NB4 (cell line): ENCODE results near the gene CYREN.

Source experiments
- DNase-seq: peaks from one replicate; pipeline ENCODE4 v3.0.0; 2010; ENCODE audit warnings: low read depth
- H3K4me3 ChIP-seq: one replicate; pipeline ENCODE4 v1.5.1; 2011; ENCODE audit warnings: mild to moderate bottlenecking, low read depth, low read length, moderate library complexity
- MYC ChIP-seq: IDR thresholded peaks from 2 replicates; pipeline ENCODE4 v1.6.1; 2011; ENCODE audit warnings: low read depth, low read length
- POLR2A ChIP-seq: IDR thresholded peaks from 2 replicates; pipeline ENCODE4 v1.6.1; 2011; ENCODE audit warnings: mild to moderate bottlenecking; ENCODE audit not compliant: insufficient read length; ENCODE audit errors: extremely low read depth
- TF ChIP-seq, protein P1 (sequence below): IDR thresholded peaks from 2 replicates; pipeline ENCODE4 v1.6.1; 2011; ENCODE audit warnings: low read depth, low read length
- TF ChIP-seq, protein P2 (sequence below): IDR thresholded peaks from one replicate; pipeline ENCODE4 v1.5.1; 2012; ENCODE audit warnings: low read depth, low read length

CYREN gene

DNA sequence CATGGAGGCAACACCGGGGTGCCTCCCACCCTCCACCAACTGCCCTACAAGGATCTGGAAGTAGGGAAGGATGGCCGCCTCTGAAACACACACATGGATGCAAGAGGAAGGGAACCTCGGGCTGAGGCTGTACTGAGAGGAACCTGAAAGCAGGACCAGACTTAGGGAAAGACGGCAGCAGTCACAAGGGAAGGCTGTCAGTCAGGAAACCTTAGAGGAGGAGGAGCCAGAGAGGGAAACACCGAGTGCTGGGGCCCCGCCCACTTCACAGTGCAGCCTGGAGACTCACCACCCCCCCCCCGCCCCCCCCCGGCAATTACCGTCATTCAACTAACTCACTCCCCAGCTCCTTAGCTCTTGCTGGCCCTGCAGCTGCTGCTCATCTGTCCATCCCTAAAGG lies 2.5 kb downstream of the CYREN start:
- DNase-seq = no peak
- TF ChIP-seq POLR2A = no peak
- TF ChIP-seq MYC = no peak
- TF ChIP-seq, protein P1, sequence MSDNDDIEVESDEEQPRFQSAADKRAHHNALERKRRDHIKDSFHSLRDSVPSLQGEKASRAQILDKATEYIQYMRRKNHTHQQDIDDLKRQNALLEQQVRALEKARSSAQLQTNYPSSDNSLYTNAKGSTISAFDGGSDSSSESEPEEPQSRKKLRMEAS = no peak
- TF ChIP-seq, protein P2, sequence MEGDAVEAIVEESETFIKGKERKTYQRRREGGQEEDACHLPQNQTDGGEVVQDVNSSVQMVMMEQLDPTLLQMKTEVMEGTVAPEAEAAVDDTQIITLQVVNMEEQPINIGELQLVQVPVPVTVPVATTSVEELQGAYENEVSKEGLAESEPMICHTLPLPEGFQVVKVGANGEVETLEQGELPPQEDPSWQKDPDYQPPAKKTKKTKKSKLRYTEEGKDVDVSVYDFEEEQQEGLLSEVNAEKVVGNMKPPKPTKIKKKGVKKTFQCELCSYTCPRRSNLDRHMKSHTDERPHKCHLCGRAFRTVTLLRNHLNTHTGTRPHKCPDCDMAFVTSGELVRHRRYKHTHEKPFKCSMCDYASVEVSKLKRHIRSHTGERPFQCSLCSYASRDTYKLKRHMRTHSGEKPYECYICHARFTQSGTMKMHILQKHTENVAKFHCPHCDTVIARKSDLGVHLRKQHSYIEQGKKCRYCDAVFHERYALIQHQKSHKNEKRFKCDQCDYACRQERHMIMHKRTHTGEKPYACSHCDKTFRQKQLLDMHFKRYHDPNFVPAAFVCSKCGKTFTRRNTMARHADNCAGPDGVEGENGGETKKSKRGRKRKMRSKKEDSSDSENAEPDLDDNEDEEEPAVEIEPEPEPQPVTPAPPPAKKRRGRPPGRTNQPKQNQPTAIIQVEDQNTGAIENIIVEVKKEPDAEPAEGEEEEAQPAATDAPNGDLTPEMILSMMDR = no peak
- peak overlapping the region; percentile 86 for H3K4me3 ChIP-seq

DNA sequence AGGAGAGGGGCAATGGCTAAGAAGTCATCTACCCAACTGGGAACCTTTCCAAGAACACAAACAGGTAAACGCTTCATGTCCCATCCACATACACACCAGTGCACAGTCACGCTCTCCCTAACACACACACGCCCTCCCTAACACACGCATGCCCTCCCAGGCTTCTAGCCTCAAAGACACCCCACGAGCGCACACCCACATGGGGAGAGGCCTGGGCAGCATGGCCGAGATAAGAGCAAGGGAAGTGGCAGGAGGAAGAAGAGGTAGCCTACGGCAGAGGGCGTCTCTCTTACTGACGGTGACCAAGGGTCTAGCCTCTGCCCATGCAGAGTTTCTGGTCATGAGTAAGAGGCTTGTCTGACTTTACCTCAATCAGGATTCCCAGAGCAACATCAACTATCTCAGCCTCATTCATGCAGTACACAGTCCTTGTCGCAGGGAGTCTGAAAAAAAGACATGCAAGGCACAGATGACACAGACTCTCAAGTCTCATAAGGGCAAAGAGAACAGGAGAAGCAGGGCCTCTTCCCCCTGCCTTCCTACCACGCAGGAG lies 3.1 kb downstream of the CYREN start:
- TF ChIP-seq POLR2A (no peak), MYC (no peak)
- TF ChIP-seq, protein P1 = no peak
- TF ChIP-seq, protein P2 = no peak
- no peak for DNase-seq
- peak overlapping the region; percentile 23 for H3K4me3 ChIP-seq

DNA sequence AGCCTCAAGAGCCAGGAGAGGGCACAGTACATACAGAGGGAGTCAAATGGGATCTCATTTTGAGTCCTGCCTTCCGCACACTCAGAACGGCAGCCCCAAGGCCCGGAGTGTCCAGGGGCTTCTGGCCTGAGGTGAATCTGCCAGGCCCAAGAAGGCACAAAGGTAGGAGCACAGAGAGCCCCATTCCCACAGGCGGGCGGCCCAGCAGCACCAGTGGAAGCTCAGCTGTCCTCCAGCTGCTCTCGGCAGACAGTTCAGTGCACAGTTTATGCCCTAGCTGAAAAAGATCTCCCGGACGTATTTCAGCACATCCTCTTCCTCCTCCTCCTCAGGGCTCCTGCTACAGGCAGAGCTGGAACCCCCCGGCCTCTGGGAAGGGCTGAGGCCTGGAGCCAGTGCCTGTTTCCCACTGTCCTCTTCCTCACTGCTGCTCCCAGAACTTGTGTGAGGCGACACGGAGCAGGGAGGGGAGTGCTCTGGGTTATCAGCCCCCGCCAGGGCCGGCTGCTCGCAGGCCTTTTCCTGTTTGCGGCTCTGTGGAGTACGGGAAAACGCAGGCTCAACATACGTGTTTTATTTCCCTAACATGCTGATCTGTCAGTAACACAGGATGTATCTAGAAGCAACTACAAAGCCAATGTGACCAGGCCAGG lies 4.0 kb downstream of the CYREN start:
- DNase-seq = no peak
- no peak overlapping the region for H3K4me3 ChIP-seq

DNA sequence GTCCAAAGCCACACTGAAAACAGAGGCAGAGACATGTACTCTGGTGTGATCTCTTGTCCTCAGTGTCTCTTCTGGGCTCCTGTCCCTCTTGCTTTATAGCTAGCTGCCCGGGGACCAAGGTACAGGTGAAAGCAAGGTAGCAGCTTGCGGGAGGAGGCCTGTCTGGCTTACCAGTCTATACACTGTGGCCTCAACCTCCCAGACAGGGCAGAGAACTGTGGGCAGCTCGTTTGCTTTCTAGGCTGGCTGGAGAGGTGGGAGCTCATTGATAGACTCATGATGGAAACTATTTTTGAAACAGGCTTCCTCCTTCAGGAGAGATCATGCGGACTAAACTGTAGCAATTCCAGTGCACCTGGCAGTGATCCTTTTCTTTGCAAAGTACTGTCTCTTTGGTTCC lies 4.6 kb downstream of the CYREN start:
- DNase-seq = peak; percentile 4
- H3K4me3 ChIP-seq = no peak overlapping the region
- TF ChIP-seq MYC = no peak
- TF ChIP-seq, protein P2 = no peak
- no peak for TF ChIP-seq POLR2A

More for the DNA sequence above, 4.0 kb downstream of the CYREN start:
- no peak for TF ChIP-seq MYC
- TF ChIP-seq, protein P2 = no peak
- TF ChIP-seq, protein P1 = no peak
- TF ChIP-seq POLR2A = no peak

DNA sequence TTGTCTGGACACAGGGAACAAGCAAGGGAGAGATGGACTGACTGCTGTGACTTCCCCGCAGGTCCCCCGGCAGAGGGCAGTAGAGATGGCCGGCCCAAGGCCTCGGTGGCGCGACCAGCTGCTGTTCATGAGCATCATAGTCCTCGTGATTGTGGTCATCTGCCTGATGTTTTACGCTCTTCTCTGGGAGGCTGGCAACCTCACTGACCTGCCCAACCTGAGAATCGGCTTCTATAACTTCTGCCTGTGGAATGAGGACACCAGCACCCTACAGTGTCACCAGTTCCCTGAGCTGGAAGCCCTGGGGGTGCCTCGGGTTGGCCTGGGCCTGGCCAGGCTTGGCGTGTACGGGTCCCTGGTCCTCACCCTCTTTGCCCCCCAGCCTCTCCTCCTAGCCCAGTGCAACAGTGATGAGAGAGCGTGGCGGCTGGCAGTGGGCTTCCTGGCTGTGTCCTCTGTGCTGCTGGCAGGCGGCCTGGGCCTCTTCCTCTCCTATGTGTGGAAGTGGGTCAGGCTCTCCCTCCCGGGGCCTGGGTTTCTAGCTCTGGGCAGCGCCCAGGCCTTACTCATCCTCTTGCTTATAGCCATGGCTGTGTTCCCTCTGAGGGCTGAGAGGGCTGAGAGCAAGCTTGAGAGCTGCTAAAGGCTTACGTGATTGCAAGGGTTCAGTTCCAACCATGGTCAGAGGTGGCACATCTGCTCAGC lies 6.0 kb downstream of the CYREN start:
- H3K4me3 ChIP-seq = no peak overlapping the region
- TF ChIP-seq POLR2A (no peak), MYC (no peak)
- TF ChIP-seq, protein P1 = no peak
- TF ChIP-seq, protein P2 = no peak
- peak; percentile 16 for DNase-seq
